PC-3 (cell line): ENCODE results near the gene SCO2. TPM values are rescaled to one million over a fixed set of nuclear protein-coding genes. Genes with fewer than 3 reads are reported as not detected.

Experiments used
- ATAC-seq: fragments of 200-7000 bp; cut with Tn5 transposase; 2 replicates; pipeline ENCODE4 v1.9.1; 2020; ENCODE audit warnings: mild to moderate bottlenecking, moderate library complexity
- BruUV-seq: library from RNA; stranded (reverse); fragments of 400-500 nt; replicated peaks from 2 replicates; lab custom pipeline; 2021; lab: Mats Ljungman, UMichigan
- CTCF ChIA-PET: fragments of 300-600 bp; sonication (Branson Sonifier 250); formaldehyde crosslinking; loops from one replicate; lab custom pipeline; 2022; ENCODE audit warnings: antibody characterized with exemption; lab: Charles Lee
- POLR2A ChIA-PET: fragments of 300-600 bp; sonication (Branson Sonifier 250); formaldehyde crosslinking; loops from one replicate; lab custom pipeline; 2022; ENCODE audit warnings: antibody characterized with exemption; ENCODE audit not compliant: unreplicated experiment; lab: Charles Lee
- DNase-seq: peaks from one replicate; pipeline ENCODE4 v3.0.0-alpha.2; 2015
- H2AFZ ChIP-seq: fragments of 300-600 bp; sonication (generic); 2 replicates; pipeline ENCODE4 v1.6.0; 2016; ENCODE audit warnings: antibody characterized with exemption, low read length
- H3F3A ChIP-seq: fragments of 300-600 bp; sonication (generic); one replicate; pipeline ENCODE4 v1.6.0; 2017; ENCODE audit warnings: antibody characterized with exemption, low read length, control low read depth, mild to moderate bottlenecking; ENCODE audit not compliant: unreplicated experiment
- H3K27ac ChIP-seq: fragments of 300-600 bp; sonication (generic); 2 replicates; pipeline ENCODE4 v1.5.1; 2016; ENCODE audit warnings: mild to moderate bottlenecking, low read length
- H3K27me3 ChIP-seq: fragments of 300-600 bp; sonication (generic); 2 replicates; pipeline ENCODE4 v1.6.1; 2016; ENCODE audit warnings: low read length, mixed read lengths
- H3K36me3 ChIP-seq: fragments of 300-600 bp; sonication (generic); 2 replicates; pipeline ENCODE4 v1.6.1; 2016; ENCODE audit warnings: low read depth, mixed run types, low read length, mixed read lengths
- H3K4me1 ChIP-seq: fragments of 300-600 bp; sonication (generic); 2 replicates; pipeline ENCODE4 v1.5.1; 2016; ENCODE audit warnings: low read length; ENCODE audit not compliant: insufficient read depth
- H3K4me2 ChIP-seq: fragments of 300-600 bp; sonication (generic); 2 replicates; pipeline ENCODE4 v1.6.0; 2016; ENCODE audit warnings: low read length
- H3K4me3 ChIP-seq: fragments of 300-600 bp; sonication (generic); 2 replicates; pipeline ENCODE4 v1.5.1; 2016; ENCODE audit warnings: mild to moderate bottlenecking, low read length, mixed read lengths
- H3K79me2 ChIP-seq: fragments of 300-600 bp; sonication (generic); 2 replicates; pipeline ENCODE4 v1.6.1; 2017; ENCODE audit warnings: low read length, mixed read lengths
- H3K9ac ChIP-seq: fragments of 300-600 bp; sonication (generic); 2 replicates; pipeline ENCODE4 v1.6.0; 2016; ENCODE audit warnings: mild to moderate bottlenecking, low read length
- H3K9me2 ChIP-seq: fragments of 300-600 bp; sonication (generic); replicated peaks from 2 replicates; pipeline ENCODE4 v1.6.1; 2016; ENCODE audit warnings: mixed run types, low read length, mixed read lengths
- H3K9me3 ChIP-seq: fragments of 300-600 bp; sonication (generic); 2 replicates; pipeline ENCODE4 v1.6.1; 2016; ENCODE audit warnings: low read length, mixed read lengths
- H4K20me1 ChIP-seq: fragments of 300-600 bp; sonication (generic); 2 replicates; pipeline ENCODE4 v1.6.1; 2016; ENCODE audit warnings: low read length, mixed read lengths
- CTCF ChIP-seq: fragments of 300-600 bp; sonication (generic); conservative IDR thresholded peaks from 2 replicates; pipeline ENCODE4 v1.5.1; 2017; ENCODE audit warnings: antibody characterized with exemption, low read depth, mild to moderate bottlenecking, low read length
- EZH2 ChIP-seq: fragments of 300-600 bp; sonication (generic); IDR thresholded peaks from one replicate; pipeline ENCODE4 v1.6.1; 2017; ENCODE audit warnings: antibody characterized with exemption, mild to moderate bottlenecking, low read length; ENCODE audit not compliant: unreplicated experiment
- EZH2phosphoT487 ChIP-seq: fragments of 300-600 bp; sonication (generic); IDR thresholded peaks from 2 replicates; pipeline ENCODE4 v1.6.1; 2018; ENCODE audit warnings: mild to moderate bottlenecking, antibody characterized with exemption, low read length, borderline replicate concordance
- intact Hi-C: fragments of 100-400 bp; cut with micrococcal nuclease; formaldehyde crosslinking; loops from 2 replicates; pipeline ENCODE4 v1.9.0; 2023
- total RNA-seq: library from RNA; depleted of rRNA; stranded (reverse); fragments of >200 nt; gene quantifications from 2 replicates; pipeline ENCODE4 v1.2.3, GENCODE V29; 2014

Gene SCO2
- total RNA-seq, 1 experiment from 2014 or later, result 5.8 TPM

GRCh38 chr22:50489363-50490243 lies 35.8 kb downstream of the SCO2 start:
- Histone ChIP-seq H3K4me3 (no peak overlapping the region), H4K20me1 (no peaks in the 10 kb centered on the region), H3K9ac (no peak overlapping the region), H3K9me3 (no peaks in the 10 kb centered on the region), H3K4me1 (no peaks in the 10 kb centered on the region), H3K79me2 (no peaks in the 10 kb centered on the region), H3K27ac (no peak overlapping the region), H3F3A (no peaks in the 10 kb centered on the region), H3K36me3 (no peaks in the 10 kb centered on the region), H3K27me3 (no peaks in the 10 kb centered on the region), H3K4me2 (no peak overlapping the region), H2AFZ (no peak overlapping the region), H3K9me2 (no peaks in the 10 kb centered on the region)
- CTCF ChIA-PET, result no interaction called here
- POLR2A ChIA-PET, result no interaction called here
- TF ChIP-seq EZH2, result no peak
- no peak for TF ChIP-seq CTCF
- no peak for TF ChIP-seq EZH2phosphoT487
- BruUV-seq, result no TSS peak
- ATAC-seq, result no peak
- no peak for DNase-seq
- intact Hi-C loops, result no loop called here

- no peaks in the 10 kb centered on the region for H3K27me3 ChIP-seq
- no peaks in the 10 kb centered on the region for H3K4me1 ChIP-seq
- no peak overlapping the region for H3K4me2 ChIP-seq
- BruUV-seq, result no TSS peak
- DNase-seq (no peak), ATAC-seq (no peak)
- no peak overlapping the region for H3K4me3 ChIP-seq
- POLR2A ChIA-PET, result no interaction called here
- H3K79me2 ChIP-seq, result no peaks in the 10 kb centered on the region
- H3F3A ChIP-seq, result no peaks in the 10 kb centered on the region
- H3K36me3 ChIP-seq, result no peaks in the 10 kb centered on the region
- H3K9ac ChIP-seq, result no peak overlapping the region
- CTCF ChIA-PET, result no interaction called here
- no peaks in the 10 kb centered on the region for H3K9me3 ChIP-seq
- no peak overlapping the region for H3K27ac ChIP-seq
- no peaks in the 10 kb centered on the region for H4K20me1 ChIP-seq
- TF ChIP-seq CTCF (no peak), EZH2 (no peak), EZH2phosphoT487 (no peak)
- no peaks in the 10 kb centered on the region for H3K9me2 ChIP-seq
- H2AFZ ChIP-seq, result no peak overlapping the region
- intact Hi-C loops, result no loop called here
Measured at GRCh38 chr22:50488886-50489285, 36.5 kb downstream of the SCO2 start.

- Histone ChIP-seq H3K4me1 (no peaks in the 10 kb centered on the region), H3K9me3 (no peaks in the 10 kb centered on the region), H3K4me3 (no peak overlapping the region), H3K79me2 (no peaks in the 10 kb centered on the region), H2AFZ (no peak overlapping the region), H3K36me3 (no peaks in the 10 kb centered on the region), H3K9me2 (no peaks in the 10 kb centered on the region), H3K27ac (no peak overlapping the region), H3K27me3 (no peaks in the 10 kb centered on the region), H3F3A (no peaks in the 10 kb centered on the region), H4K20me1 (no peaks in the 10 kb centered on the region), H3K9ac (no peak overlapping the region), H3K4me2 (no peak overlapping the region)
- TF ChIP-seq CTCF (no peak), EZH2phosphoT487 (no peak), EZH2 (no peak)
- no TSS peak for BruUV-seq
- CTCF ChIA-PET, result no interaction called here
- POLR2A ChIA-PET, result no interaction called here
- no peak for ATAC-seq
- intact Hi-C loops, result no loop called here
- no peak for DNase-seq
Measured at GRCh38 chr22:50488006-50488677, 37.3 kb downstream of the SCO2 start.
